HFF-Myc (cell line): Measurements from ENCODE around the gene TJP3.

ENCODE experiments used
- DNase-seq: peaks from one replicate; pipeline ENCODE4 v3.0.0-alpha.2; 2011; ENCODE audit warnings: low read depth; ENCODE audit errors: extremely low read depth
- H3K4me3 ChIP-seq: replicated peaks from 2 replicates; pipeline ENCODE4 v1.5.1; 2011; ENCODE audit warnings: low read depth, mild to moderate bottlenecking, control low read depth, low read length
- TF ChIP-seq, protein P1 (sequence below): IDR thresholded peaks from 2 replicates; pipeline ENCODE4 v1.5.1; 2012; ENCODE audit warnings: mild to moderate bottlenecking, low read depth, low read length, control low read depth; ENCODE audit errors: missing control alignments

TJP3 gene

GRCh38 chr19:3771000-3771905 is 63.1 kb downstream of the TJP3 start:
- TF ChIP-seq, protein P1, sequence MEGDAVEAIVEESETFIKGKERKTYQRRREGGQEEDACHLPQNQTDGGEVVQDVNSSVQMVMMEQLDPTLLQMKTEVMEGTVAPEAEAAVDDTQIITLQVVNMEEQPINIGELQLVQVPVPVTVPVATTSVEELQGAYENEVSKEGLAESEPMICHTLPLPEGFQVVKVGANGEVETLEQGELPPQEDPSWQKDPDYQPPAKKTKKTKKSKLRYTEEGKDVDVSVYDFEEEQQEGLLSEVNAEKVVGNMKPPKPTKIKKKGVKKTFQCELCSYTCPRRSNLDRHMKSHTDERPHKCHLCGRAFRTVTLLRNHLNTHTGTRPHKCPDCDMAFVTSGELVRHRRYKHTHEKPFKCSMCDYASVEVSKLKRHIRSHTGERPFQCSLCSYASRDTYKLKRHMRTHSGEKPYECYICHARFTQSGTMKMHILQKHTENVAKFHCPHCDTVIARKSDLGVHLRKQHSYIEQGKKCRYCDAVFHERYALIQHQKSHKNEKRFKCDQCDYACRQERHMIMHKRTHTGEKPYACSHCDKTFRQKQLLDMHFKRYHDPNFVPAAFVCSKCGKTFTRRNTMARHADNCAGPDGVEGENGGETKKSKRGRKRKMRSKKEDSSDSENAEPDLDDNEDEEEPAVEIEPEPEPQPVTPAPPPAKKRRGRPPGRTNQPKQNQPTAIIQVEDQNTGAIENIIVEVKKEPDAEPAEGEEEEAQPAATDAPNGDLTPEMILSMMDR = no peak
- H3K4me3 ChIP-seq = no peak overlapping the region
- no peak for DNase-seq

DNA sequence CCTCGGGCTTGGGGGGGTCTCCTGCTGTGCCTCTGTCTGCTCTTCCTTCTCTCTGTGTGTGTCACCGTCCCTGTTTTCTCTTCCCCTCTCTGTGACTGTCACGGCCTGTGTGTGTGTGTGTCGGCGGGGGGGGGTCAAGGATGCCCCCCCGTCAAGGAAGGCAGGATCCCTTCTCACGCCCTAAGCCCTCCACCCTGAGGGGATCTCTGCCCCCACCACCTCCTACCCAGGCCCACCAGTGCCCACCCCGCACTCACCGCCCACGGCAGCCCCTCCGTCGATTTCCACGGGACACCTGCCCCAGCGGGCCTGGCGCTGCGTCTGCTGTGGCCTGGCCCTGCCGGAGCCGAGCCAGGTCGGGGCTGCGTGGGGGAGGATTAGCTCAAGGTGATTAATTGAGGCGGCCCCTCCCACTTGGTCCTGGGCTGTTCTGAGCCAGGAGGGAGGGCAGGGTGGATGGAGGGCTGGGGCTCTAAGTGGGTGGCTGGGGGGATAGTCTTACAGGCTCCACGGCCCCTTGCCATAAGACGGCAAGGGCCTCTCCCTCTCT is 63.8 kb downstream of the TJP3 start, which contains the start of gene RAX2:
TSS of gene RAX2 (minus strand) at position 323 of the 550 bp plus-strand sequence. CDS start 486 bp downstream, outside the sequence.
- no peak for DNase-seq

GRCh38 chr19:3773814-3774515 is 65.8 kb downstream of the TJP3 start:
- TF ChIP-seq, protein P1 = no peak
- no peak for DNase-seq
- no peak overlapping the region for H3K4me3 ChIP-seq

More for the DNA sequence above, 63.8 kb downstream of the TJP3 start, which contains the start of gene RAX2:
- H3K4me3 ChIP-seq = no peak within 1 kb of the TSS
- TF ChIP-seq, protein P1 = no peak

- no peak for DNase-seq
- no peak overlapping the region for H3K4me3 ChIP-seq
- TF ChIP-seq, protein P1 = no peak
Observed at GRCh38 chr19:3774621-3775373, 66.6 kb downstream of the TJP3 start.

DNA sequence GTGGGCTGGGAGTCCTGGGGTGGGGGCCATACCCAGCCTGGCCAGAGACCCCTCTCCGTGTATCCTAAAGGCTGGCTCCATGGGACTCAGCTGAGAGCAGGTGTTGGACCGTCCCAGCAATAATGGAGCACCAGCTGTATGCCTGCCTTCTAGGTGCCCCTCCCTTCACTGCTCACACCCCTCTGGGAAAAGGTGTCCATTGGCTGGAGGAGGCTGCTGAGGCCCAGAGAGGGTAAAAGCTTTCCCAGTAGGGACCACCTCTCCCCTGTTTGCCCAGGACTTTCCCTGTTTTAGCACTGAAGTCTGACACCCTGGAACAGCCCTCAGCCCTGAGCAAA is 67.2 kb downstream of the TJP3 start:
- H3K4me3 ChIP-seq = no peak overlapping the region
- no peak for DNase-seq
- TF ChIP-seq, protein P1 = no peak

DNA sequence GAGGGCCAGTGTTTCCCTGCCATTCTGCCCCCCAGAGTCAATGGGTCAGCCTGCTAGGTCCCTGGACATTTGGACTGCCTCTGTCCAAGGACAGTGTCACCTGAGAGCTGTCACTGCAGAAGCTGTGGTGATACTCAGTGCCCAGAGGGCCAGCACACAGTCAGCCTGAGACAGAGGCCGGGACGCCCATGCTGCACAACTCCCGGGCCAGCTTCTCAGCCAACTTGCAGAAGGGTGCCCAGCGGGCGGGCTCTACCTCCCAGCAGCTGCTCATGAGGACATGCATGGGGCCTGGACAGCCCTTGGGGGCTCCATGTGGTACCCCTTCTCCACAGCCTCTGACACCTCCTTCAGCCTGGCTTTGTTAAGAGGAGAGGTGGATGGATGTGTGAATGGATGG is 67.6 kb downstream of the TJP3 start:
- no peak for DNase-seq
- TF ChIP-seq, protein P1 = no peak
- no peak overlapping the region for H3K4me3 ChIP-seq
